Mucosa of stomach (tissue), 1 donor: Measurements from ENCODE around the gene TAOK3.

Experiments used
- H3K27me3 ChIP-seq: one replicate; pipeline ENCODE4 v1.7.0; 2013; ENCODE audit warnings: mild to moderate bottlenecking, low read length; ENCODE audit not compliant: control insufficient read depth, insufficient read depth
- H3K36me3 ChIP-seq: one replicate; pipeline ENCODE4 v1.7.0; 2013; ENCODE audit warnings: low read length; ENCODE audit not compliant: control insufficient read depth, insufficient read depth
- H3K4me1 ChIP-seq: one replicate; pipeline ENCODE4 v1.7.0; 2013; ENCODE audit warnings: mild to moderate bottlenecking, low read length; ENCODE audit not compliant: control insufficient read depth, insufficient read depth
- H3K4me3 ChIP-seq: one replicate; pipeline ENCODE4 v1.7.0; 2013; ENCODE audit warnings: low read length
- H3K9ac ChIP-seq: one replicate; pipeline ENCODE4 v1.7.0; 2013; ENCODE audit warnings: mild to moderate bottlenecking, low read length, moderate library complexity
- H3K9me3 ChIP-seq: one replicate; pipeline ENCODE4 v1.7.0; 2013; ENCODE audit warnings: mild to moderate bottlenecking, low read length, moderate library complexity; ENCODE audit not compliant: control insufficient read depth
- donor health status: Pancreatic carcinoma.

TAOK3 gene

GRCh38 chr12:118109088-118109487 lies 263.6 kb downstream of the TAOK3 start:
- no peaks in the 10 kb centered on the region for H3K36me3 ChIP-seq
- H3K4me3 ChIP-seq, result no peak overlapping the region
- no peaks in the 10 kb centered on the region for H3K27me3 ChIP-seq
- no peak overlapping the region for H3K9ac ChIP-seq
- no peaks in the 10 kb centered on the region for H3K9me3 ChIP-seq
- H3K4me1 ChIP-seq, result peaks cover 10% of the 10 kb centered on the region

- H3K4me1 ChIP-seq, result peaks cover 10% of the 10 kb centered on the region
- no peak overlapping the region for H3K4me3 ChIP-seq
- no peak overlapping the region for H3K9ac ChIP-seq
- no peaks in the 10 kb centered on the region for H3K9me3 ChIP-seq
- H3K27me3 ChIP-seq, result no peaks in the 10 kb centered on the region
- no peaks in the 10 kb centered on the region for H3K36me3 ChIP-seq
Measured at GRCh38 chr12:118107694-118108093, 265.0 kb downstream of the TAOK3 start.

DNA sequence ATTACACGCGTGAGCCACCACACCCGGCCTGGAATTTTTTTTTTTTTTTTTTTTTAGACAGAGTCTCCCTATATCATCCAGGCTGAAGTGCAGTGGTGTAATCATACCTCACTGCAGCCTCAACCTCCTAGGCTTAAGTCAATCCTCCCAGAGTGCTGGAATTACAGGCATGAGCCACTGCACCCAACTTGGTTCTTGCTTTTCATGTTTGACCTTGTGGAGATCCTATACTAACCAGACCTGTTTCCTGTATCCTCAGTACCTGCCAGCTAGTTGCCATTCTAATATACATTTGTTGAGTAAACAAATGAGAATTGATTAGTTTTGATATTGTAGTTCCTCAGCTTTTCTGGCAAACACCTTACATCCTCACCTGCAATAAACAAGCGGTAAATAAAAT lies 265.7 kb downstream of the TAOK3 start:
- H3K9me3 ChIP-seq, result no peaks in the 10 kb centered on the region
- H3K4me3 ChIP-seq, result no peak overlapping the region
- no peaks in the 10 kb centered on the region for H3K27me3 ChIP-seq
- H3K9ac ChIP-seq, result no peak overlapping the region
- peaks cover 16% of the 10 kb centered on the region for H3K4me1 ChIP-seq
- H3K36me3 ChIP-seq, result no peaks in the 10 kb centered on the region

DNA sequence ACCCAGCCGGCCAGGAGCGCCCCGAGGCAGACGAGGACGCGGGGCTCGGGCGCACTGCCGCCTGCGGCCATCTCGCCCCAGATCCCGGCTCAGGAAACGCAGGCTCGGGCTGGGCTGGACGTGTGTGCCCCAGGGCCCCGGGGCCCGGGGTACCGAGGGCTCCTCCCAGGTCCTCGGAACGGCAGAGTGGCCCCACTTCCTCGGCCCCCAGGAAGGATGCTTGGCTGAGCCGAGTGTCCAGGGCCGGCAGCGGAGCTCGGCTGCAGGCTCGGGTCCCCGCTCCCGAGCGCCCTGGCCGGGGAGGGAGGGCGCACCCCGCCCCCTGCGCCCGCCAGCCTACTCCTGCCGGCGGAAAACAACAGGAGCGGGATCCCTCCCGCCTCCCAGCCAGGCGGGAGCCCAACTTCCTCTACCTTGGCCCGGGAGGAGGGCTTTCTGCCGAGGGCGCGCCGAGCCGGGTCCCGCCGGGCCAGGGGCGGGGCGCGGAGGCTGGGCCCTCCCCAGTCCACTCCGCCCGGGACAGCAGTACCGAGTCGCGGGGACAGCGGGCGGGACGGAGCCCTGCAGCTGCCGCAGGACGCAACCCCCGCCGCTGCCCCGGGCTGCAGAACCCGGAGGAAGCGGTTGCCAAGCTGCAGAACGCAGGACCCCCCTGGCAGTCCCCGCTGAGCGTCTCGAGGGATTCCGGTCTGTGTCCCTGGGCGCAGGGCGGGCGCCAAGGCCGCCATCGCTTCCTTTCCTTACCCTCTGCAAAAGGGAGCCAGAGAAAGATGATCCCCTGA lies 268.9 kb downstream of the TAOK3 start, which contains the start of gene VSIG10:
Gene VSIG10, minus strand, starts transcription at position 411 of the 782 bp plus-strand sequence. Its CDS starts 340 bp downstream, at position 71.
- H3K9me3 ChIP-seq, result no peaks in the 10 kb centered on the region
- peak within 1 kb of the TSS; percentile 69 for H3K9ac ChIP-seq
- no peaks in the 10 kb centered on the region for H3K27me3 ChIP-seq
- no peaks in the 10 kb centered on the region for H3K36me3 ChIP-seq
- H3K4me1 ChIP-seq, result peaks cover 19% of the 10 kb centered on the region
- H3K4me3 ChIP-seq, result peak within 1 kb of the TSS; percentile 48

DNA sequence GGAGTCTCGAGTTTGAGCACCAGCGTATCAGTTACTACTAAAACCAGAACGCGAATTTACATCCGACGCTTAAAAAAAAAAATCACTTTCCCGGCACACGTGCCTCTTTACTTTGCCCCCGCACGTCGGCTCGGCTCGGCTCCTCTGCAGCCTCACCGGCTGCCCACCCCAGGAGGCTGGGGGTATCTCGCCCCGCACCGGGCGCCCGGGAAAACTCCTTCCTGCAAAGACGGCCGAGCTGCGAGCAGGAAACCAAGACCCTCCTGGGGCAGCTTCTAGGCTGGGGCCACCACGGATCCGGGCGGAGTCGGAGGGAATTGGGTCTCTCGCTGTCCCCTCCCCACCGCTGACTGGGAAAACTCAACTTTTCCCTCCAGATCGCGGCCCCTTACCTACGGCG lies 269.5 kb downstream of the TAOK3 start:
- H3K27me3 ChIP-seq, result no peaks in the 10 kb centered on the region
- H3K36me3 ChIP-seq, result no peaks in the 10 kb centered on the region

GRCh38 chr12:118102609-118103008 lies 270.1 kb downstream of the TAOK3 start:
- Histone ChIP-seq H3K4me1 (peaks cover 17% of the 10 kb centered on the region), H3K27me3 (no peaks in the 10 kb centered on the region), H3K9me3 (no peaks in the 10 kb centered on the region), H3K4me3 (peak overlapping the region; percentile 48), H3K9ac (peak overlapping the region; percentile 69), H3K36me3 (no peaks in the 10 kb centered on the region)

More for the DNA sequence above, 269.5 kb downstream of the TAOK3 start:
- Histone ChIP-seq H3K9me3 (no peaks in the 10 kb centered on the region), H3K9ac (peak overlapping the region; percentile 69), H3K4me3 (peak overlapping the region; percentile 48), H3K4me1 (peaks cover 18% of the 10 kb centered on the region)

- H3K27me3 ChIP-seq, result no peaks in the 10 kb centered on the region
- peaks cover 17% of the 10 kb centered on the region for H3K4me1 ChIP-seq
- H3K9ac ChIP-seq, result no peak overlapping the region
- no peaks in the 10 kb centered on the region for H3K9me3 ChIP-seq
- H3K36me3 ChIP-seq, result no peaks in the 10 kb centered on the region
- H3K4me3 ChIP-seq, result no peak overlapping the region
Measured at GRCh38 chr12:118102070-118102469, 270.6 kb downstream of the TAOK3 start.

DNA sequence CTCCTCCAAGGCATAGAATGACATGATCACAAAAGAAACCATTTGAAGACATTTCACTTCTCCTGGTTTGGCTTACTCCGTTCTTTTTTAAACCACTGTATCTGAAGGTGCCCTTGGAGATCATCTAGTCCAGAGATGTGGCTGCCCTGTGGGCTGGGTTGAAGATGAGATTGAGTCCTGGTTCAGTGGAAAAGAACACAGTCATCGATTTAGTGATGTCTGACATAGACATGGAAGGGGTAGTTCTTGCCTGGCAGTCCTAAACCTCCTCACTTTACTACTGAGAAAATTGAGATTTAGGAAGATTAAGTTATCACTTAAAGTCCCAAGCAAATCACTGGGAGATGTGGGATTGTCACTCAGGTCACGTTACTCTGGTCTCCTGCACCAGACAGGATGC lies 271.7 kb downstream of the TAOK3 start:
- Histone ChIP-seq H3K4me1 (peaks cover 17% of the 10 kb centered on the region), H3K36me3 (no peaks in the 10 kb centered on the region), H3K9ac (no peak overlapping the region), H3K9me3 (no peaks in the 10 kb centered on the region), H3K4me3 (no peak overlapping the region), H3K27me3 (no peaks in the 10 kb centered on the region)
